Thyroid gland (tissue), 4 donors: Measurements from ENCODE around the gene MCUR1. TPM values are rescaled to one million over a fixed set of nuclear protein-coding genes. Genes with fewer than 3 reads are reported as not detected.

Source experiments
- DNase-seq, 2 donors: peaks; one replicate each; pipeline ENCODE4 v3.0.0-alpha.2; 2019
- H3K27ac ChIP-seq, 3 donors: fragments of 200-600 bp; sonication (generic); 1 replicate in 2 of 3; 2 replicates in 1 of 3; pipeline ENCODE4 v1.5.1; 2016 to 2019; ENCODE audit warnings: mild to moderate bottlenecking in 1 of 3, moderate library complexity in 1 of 3
- H3K27me3 ChIP-seq: fragments of 200-600 bp; sonication (generic); one replicate; pipeline ENCODE4 v1.5.1; 2019
- H3K36me3 ChIP-seq, 2 donors: fragments of 200-600 bp; sonication (generic); one replicate each; pipeline ENCODE4 v1.5.1; 2016 to 2019
- H3K4me1 ChIP-seq, 2 donors: fragments of 200-600 bp; sonication (generic); one replicate each; pipeline ENCODE4 v1.5.1; 2017 to 2019
- H3K4me3 ChIP-seq, 3 donors: fragments of 200-600 bp; sonication (generic); replicated peaks in 1 of 3; 1 replicate in 2 of 3; 2 replicates in 1 of 3; pipeline ENCODE4 v1.5.1; 2016; ENCODE audit warnings: mild to moderate bottlenecking in 1 of 3
- H3K9me3 ChIP-seq: fragments of 200-600 bp; sonication (generic); one replicate; pipeline ENCODE4 v1.5.1; 2017
- CTCF ChIP-seq, 6 experiments: fragments of 200-600 bp in 3 of 6; fragments of 450-650 bp in 3 of 6; sonication (generic) in 3 of 6; IDR thresholded peaks; one replicate each; pipeline ENCODE4 v1.5.1; 2016 to 2019; ENCODE audit warnings: antibody characterized with exemption in 6 of 6, mild to moderate bottlenecking in 2 of 6, inconsistent platforms in 1 of 6, moderate library complexity in 1 of 6
- POLR2A ChIP-seq, 2 donors: fragments of 450-650 bp; IDR thresholded peaks; one replicate each; pipeline ENCODE4 v1.6.1; 2017; ENCODE audit warnings: antibody characterized with exemption in 2 of 2, mild to moderate bottlenecking in 2 of 2, moderate library complexity in 1 of 2
- WGBS, 2 donors: methylation state at CpG; one replicate each; pipeline ENCODE4 v1.1.5; 2017; 5-methylcytosine and 5-hydroxymethylcytosine counted together
- intact Hi-C: fragments of 100-400 bp; cut with DNase I; formaldehyde crosslinking; loops from one replicate; pipeline ENCODE4 v1.15.1; 2023
- total RNA-seq, 4 donors: library from RNA; depleted of rRNA; stranded (reverse); fragments of >200 nt; gene quantifications; one replicate each; pipeline ENCODE4 v1.2.3, GENCODE V29; 2016

MCUR1 gene
- total RNA-seq, 4 donors from 2014 or later: 22.2 to 30.7 (median 25.5) TPM

GRCh38 chr6:13827032-13827431 lies 12.7 kb upstream of the MCUR1 start:
- DNase-seq: no peak
- no peak overlapping the region for H3K27ac ChIP-seq
- no peaks in the 10 kb centered on the region for H3K27me3 ChIP-seq
- intact Hi-C loops: no loop called here
- no peaks in the 10 kb centered on the region for H3K9me3 ChIP-seq
- H3K4me1 ChIP-seq: no peaks in the 10 kb centered on the region
- no peaks in the 10 kb centered on the region for H3K36me3 ChIP-seq
- no peak for TF ChIP-seq POLR2A (IDR thresholded peaks at IDR 0.05)
- TF ChIP-seq CTCF (IDR thresholded peaks at IDR 0.05): no peak
- WGBS, 2 donors: 82 to 92% methylated on average over 2 of the region's 2 CpGs
- no peak overlapping the region for H3K4me3 ChIP-seq

- 88 to 90% methylated on average over 1 of the region's 1 CpG for WGBS, 2 donors
- intact Hi-C loops: no loop called here
- H3K4me1 ChIP-seq: no peaks in the 10 kb centered on the region
- H3K27ac ChIP-seq: no peak overlapping the region
- TF ChIP-seq CTCF (IDR thresholded peaks at IDR 0.05) (no peak), POLR2A (IDR thresholded peaks at IDR 0.05) (no peak)
- H3K36me3 ChIP-seq: no peaks in the 10 kb centered on the region
- no peaks in the 10 kb centered on the region for H3K27me3 ChIP-seq
- no peaks in the 10 kb centered on the region for H3K9me3 ChIP-seq
- H3K4me3 ChIP-seq: no peak overlapping the region
- DNase-seq: no peak
These were observed 11.5 kb upstream of the MCUR1 start for GRCh38 chr6:13825871-13826270.

GRCh38 chr6:13818341-13818740 lies 4.0 kb upstream of the MCUR1 start:
- Histone ChIP-seq H3K27me3 (no peaks in the 10 kb centered on the region), H3K4me1 (peaks cover 0 to 5% of the 10 kb centered on the region in 2 donors), H3K9me3 (no peaks in the 10 kb centered on the region), H3K4me3 (no peak overlapping the region), H3K36me3 (no peaks in the 10 kb centered on the region), H3K27ac (no peak overlapping the region)
- intact Hi-C loops: no loop called here
- DNase-seq: no peak
- TF ChIP-seq POLR2A (IDR thresholded peaks at IDR 0.05) (no peak), CTCF (IDR thresholded peaks at IDR 0.05) (no peak)
- WGBS, 2 donors: 68 to 73% methylated on average over 2 of the region's 2 CpGs

GRCh38 chr6:13814938-13815575 lies 700 bp upstream of the MCUR1 start:
- WGBS, 2 donors: 51 to 55% methylated on average over 8 of the region's 8 CpGs
- H3K27ac ChIP-seq: peak overlapping the region; percentile 87 to 97 (median 94)
- peak overlapping the region in 2 of 3 donors; percentile 70 to 92 for H3K4me3 ChIP-seq
- H3K27me3 ChIP-seq: no peaks in the 10 kb centered on the region
- no peak for DNase-seq
- intact Hi-C loops: loop anchor here (5.0 kb wide), 1 partner anchor 103 kb away; the partner anchor contains the start of gene RANBP9
- H3K36me3 ChIP-seq: no peaks in the 10 kb centered on the region
- TF ChIP-seq POLR2A (IDR thresholded peaks at IDR 0.05) (no peak), CTCF (IDR thresholded peaks at IDR 0.05) (no peak)
- no peaks in the 10 kb centered on the region for H3K9me3 ChIP-seq
- peaks cover 29 to 36% of the 10 kb centered on the region in 2 donors for H3K4me1 ChIP-seq

GRCh38 chr6:13813621-13814175 lies 659 bp downstream of the MCUR1 start:
- H3K36me3 ChIP-seq: no peaks in the 10 kb centered on the region
- intact Hi-C loops: loop anchor here (5.0 kb wide), 1 partner anchor 101 kb away; the partner anchor contains the start of gene RANBP9
- H3K27ac ChIP-seq: peak overlapping the region; percentile 87 to 97 (median 94)
- DNase-seq: peak; percentile 84 to 85
- no peaks in the 10 kb centered on the region for H3K27me3 ChIP-seq
- WGBS, 2 donors: 0 to 1% methylated on average over 5 to 10 of the region's 56 CpGs
- no peaks in the 10 kb centered on the region for H3K9me3 ChIP-seq
- H3K4me1 ChIP-seq: peaks cover 41 to 44% of the 10 kb centered on the region in 2 donors
- H3K4me3 ChIP-seq: peak overlapping the region; percentile 50 to 92 (median 70)
- TF ChIP-seq POLR2A (IDR thresholded peaks at IDR 0.05) (no peak), CTCF (IDR thresholded peaks at IDR 0.05) (no peak)
